Measurements from ENCODE around the gene RNASE4.

GRCh38 chr14:20720741-20721140 lies 36.4 kb downstream of the RNASE4 start:
- no peak for TF ChIP-seq CTCF (IDR thresholded peaks at IDR 0.05)
- no peak for TF ChIP-seq POLR2A (IDR thresholded peaks at IDR 0.05)
